Peyer's patch (tissue), 4 donors: ENCODE measurements around the gene WAPL.

Source experiments
- CTCF ChIP-seq, 6 experiments: fragments of 450-650 bp in 4 of 6; fragments of 200-600 bp in 2 of 6; sonication (generic) in 1 of 6; IDR thresholded peaks; one replicate each; pipeline ENCODE4 v1.5.1; 2017 to 2019; ENCODE audit warnings: antibody characterized with exemption in 6 of 6, mild to moderate bottlenecking in 3 of 6, moderate library complexity in 1 of 6
- POLR2A ChIP-seq, 2 donors: fragments of 450-650 bp; IDR thresholded peaks; one replicate each; pipeline ENCODE4 v1.5.1; 2017; ENCODE audit warnings: antibody characterized with exemption in 2 of 2, mild to moderate bottlenecking in 2 of 2, moderate library complexity in 2 of 2

- no peak for TF ChIP-seq CTCF (IDR thresholded peaks at IDR 0.05)
- TF ChIP-seq POLR2A (IDR thresholded peaks at IDR 0.05), result no peak
Observed at GRCh38 chr10:86518781-86519180, 2.8 kb downstream of the WAPL start.
